Measurements from ENCODE around the gene SCYGR4. TPM values are rescaled to one million over a fixed set of nuclear protein-coding genes. Genes with fewer than 3 reads are reported as not detected.

The SCYGR4 gene
- total and polyA plus RNA-seq, 10 of the 15 experiments (the other 5 are each of a cell fraction or from before 2014, with no cell fraction given) = 0.11 TPM; not detected in 9

- FAIRE-seq (no peak), DNase-seq (ENCODE audit: low read depth, low spot score) (peak; percentile 38), ATAC-seq (peak; percentile 84)
- Histone ChIP-seq H3K79me2 (ENCODE audit: control insufficient read depth, insufficient read depth, low read length) (no peaks in the 10 kb centered on the region), H3K4me2 (ENCODE audit: control insufficient read depth, insufficient read depth) (0 out of 2 replicates have a peak overlapping the region, but pooled peaks have one; percentile 28), H2AFZ (ENCODE audit: control insufficient read depth, low read depth, low read length) (no peak overlapping the region), H3K9me3 (replicated peaks; ENCODE audit: control insufficient read depth, insufficient read depth, low read length) (no peaks in the 10 kb centered on the region), H3K36me3 (ENCODE audit: control insufficient read depth in 2 of 2, insufficient read depth in 2 of 2, low read length in 1 of 2) (no peaks in the 10 kb centered on the region), H3K4me1 (ENCODE audit: control insufficient read depth, insufficient read depth, low read length) (peaks cover 3% of the 10 kb centered on the region; the same call in 1 of the 2 replicates), H3K4me3 (no peak overlapping the region), H4K20me1 (ENCODE audit: control insufficient read depth, insufficient read depth) (no peaks in the 10 kb centered on the region), H3K9ac (ENCODE audit: control insufficient read depth, insufficient read depth, low read length) (no peak overlapping the region), H3K27ac (ENCODE audit: control insufficient read depth, insufficient read depth) (no peak overlapping the region), H3K27me3 (replicated peaks in 1 of 2; ENCODE audit: control insufficient read depth in 2 of 2, insufficient read depth in 2 of 2, low read length in 1 of 2) (no peaks in the 10 kb centered on the region)
- ChIA-PET SMC1A (ENCODE audit: uncharacterized antibody, unreplicated experiment) (interaction anchor here (0.6 to 1.5 kb wide), 4 partner anchors 49 to 197 kb away, joined by 3 to 5 read pairs (median 4); no protein-coding TSS in a partner anchor), POLR2A (interaction anchor here (0.5 to 1.3 kb wide), 3 partner anchors 16 to 1500 kb away, joined by 3 to 5 read pairs (median 3); no protein-coding TSS in a partner anchor), RAD21 (ENCODE audit: unreplicated experiment) (interaction anchor here (0.6 to 1.4 kb wide), 5 partner anchors 34 to 203 kb away, joined by 3 to 6 read pairs (median 4); no protein-coding TSS in a partner anchor), CTCF (interaction anchor here (0.7 to 1.9 kb wide), 9 partner anchors 20 to 262 kb away, joined by 3 to 8 read pairs (median 3); no protein-coding TSS in a partner anchor)
- in situ Hi-C loops (cut with MboI) = no loop called here
- intact Hi-C loops (cut with micrococcal nuclease; ENCODE audit: unreplicated experiment) = no loop called here
- WGBS (ENCODE audit: insufficient coverage, insufficient replicate concordance, low lambda C conversion rate, missing lambda C conversion rate) = 19% methylated on average over 16 of the region's 16 CpGs
- no TSS peak for BruUV-seq (replicated peaks)
- no peak for TF ChIP-seq KAT2A (conservative IDR thresholded peaks at IDR 0.05; ENCODE audit: control insufficient read depth, low read depth, low read length)
- peak; percentile 41; the same call in 1 of the 2 replicates for TF ChIP-seq LARP7 (IDR thresholded peaks at IDR 0.05)
- no peak for TF ChIP-seq NFIC (IDR thresholded peaks at IDR 0.05; ENCODE audit: low read depth, low read length)
- TF ChIP-seq SPI1 (IDR thresholded peaks at IDR 0.05; ENCODE audit: borderline replicate concordance, insufficient read depth, low read depth, low read length) = peak; percentile 42; the same call in 1 of the 2 replicates
- TF ChIP-seq RB1 (IDR thresholded peaks at IDR 0.05; ENCODE audit: borderline replicate concordance) = no peak
- peak; percentile 40; the same call in 1 of the 2 replicates for TF ChIP-seq NR2F1 (conservative IDR thresholded peaks at IDR 0.05)
- TF ChIP-seq ZBTB40 (IDR thresholded peaks at IDR 0.05; ENCODE audit: borderline replicate concordance) = no peak
- TF ChIP-seq NR2C1 (IDR thresholded peaks at IDR 0.05) = no peak
- TF ChIP-seq SUZ12 (IDR thresholded peaks at IDR 0.05; ENCODE audit: unreplicated experiment) = no peak
- TF ChIP-seq BCL3 (IDR thresholded peaks at IDR 0.05; ENCODE audit: borderline replicate concordance, insufficient read depth, low read depth, low read length, poor library complexity, severe bottlenecking) = no peak
- TF ChIP-seq BHLHE40 (IDR thresholded peaks at IDR 0.05; ENCODE audit: borderline replicate concordance in 1 of 2, low read depth in 2 of 2, low read length in 1 of 2) = peak in 1 of 2 experiments; percentile 73; a peak in 2 of 4 replicates
- no peak for TF ChIP-seq MAX (IDR thresholded peaks at IDR 0.05; ENCODE audit: low read depth, low read length)
- TF ChIP-seq, protein P1, sequence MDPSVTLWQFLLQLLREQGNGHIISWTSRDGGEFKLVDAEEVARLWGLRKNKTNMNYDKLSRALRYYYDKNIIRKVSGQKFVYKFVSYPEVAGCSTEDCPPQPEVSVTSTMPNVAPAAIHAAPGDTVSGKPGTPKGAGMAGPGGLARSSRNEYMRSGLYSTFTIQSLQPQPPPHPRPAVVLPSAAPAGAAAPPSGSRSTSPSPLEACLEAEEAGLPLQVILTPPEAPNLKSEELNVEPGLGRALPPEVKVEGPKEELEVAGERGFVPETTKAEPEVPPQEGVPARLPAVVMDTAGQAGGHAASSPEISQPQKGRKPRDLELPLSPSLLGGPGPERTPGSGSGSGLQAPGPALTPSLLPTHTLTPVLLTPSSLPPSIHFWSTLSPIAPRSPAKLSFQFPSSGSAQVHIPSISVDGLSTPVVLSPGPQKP (IDR thresholded peaks at IDR 0.05; ENCODE audit: low read depth, low read length) = no peak
- TF ChIP-seq PAX5 (IDR thresholded peaks at IDR 0.05; ENCODE audit: borderline replicate concordance, low read depth, low read length) = peak; percentile 45; the same call in 1 of the 2 replicates
- no peak for TF ChIP-seq ESRRA (IDR thresholded peaks at IDR 0.05; ENCODE audit: low read length)
- TF ChIP-seq SMARCA5 (IDR thresholded peaks at IDR 0.05) = no peak
These were observed 8.5 kb upstream of the SCYGR4 start for GRCh38 chr2:227608561-227609338.

All from GM12878 (cell line).